Stimulated activated naive B cell treated with anti-CD40 and anti-IgM and Interleukin-4, amounts not matched to agents 10 μg/mL and 1 μg/mL and 100 μg/mL, for 72 hours (primary cell): Measurements from ENCODE around the gene KMT2C.

Experiments
- ATAC-seq, 2 donors: fragments of 150-1000 bp; cut with Tn5 transposase; replicated peaks; 2 replicates each; pipeline ENCODE4 v1.10.0; 2021; ENCODE audit warnings: moderate library complexity in 1 of 2
- DNase-seq: peaks from one replicate; pipeline ENCODE4 v3.0.0; 2021
- H3K27ac Mint-ChIP-seq: one replicate; pipeline ENCODE4 v1.8.0; 2022; ENCODE audit warnings: mild to moderate bottlenecking, mixed read lengths
- H3K27me3 Mint-ChIP-seq, 2 donors: one replicate each; pipeline ENCODE4 v1.8.0; 2022; ENCODE audit warnings: mixed read lengths in 2 of 2
- H3K36me3 Mint-ChIP-seq, 2 donors: one replicate each; pipeline ENCODE4 v1.8.0; 2022; ENCODE audit warnings: mixed read lengths in 2 of 2, mild to moderate bottlenecking in 1 of 2
- H3K4me1 Mint-ChIP-seq, 2 donors: one replicate each; pipeline ENCODE4 v1.8.0; 2022; ENCODE audit warnings: mixed read lengths in 2 of 2, mild to moderate bottlenecking in 1 of 2
- H3K4me3 Mint-ChIP-seq, 2 donors: one replicate each; pipeline ENCODE4 v1.8.0; 2022; ENCODE audit warnings: mild to moderate bottlenecking in 2 of 2, mixed read lengths in 2 of 2, moderate library complexity in 1 of 2
- H3K9me3 Mint-ChIP-seq, 2 donors: one replicate each; pipeline ENCODE4 v1.8.0; 2022; ENCODE audit warnings: mixed read lengths in 2 of 2, mild to moderate bottlenecking in 1 of 2

Gene KMT2C

DNA sequence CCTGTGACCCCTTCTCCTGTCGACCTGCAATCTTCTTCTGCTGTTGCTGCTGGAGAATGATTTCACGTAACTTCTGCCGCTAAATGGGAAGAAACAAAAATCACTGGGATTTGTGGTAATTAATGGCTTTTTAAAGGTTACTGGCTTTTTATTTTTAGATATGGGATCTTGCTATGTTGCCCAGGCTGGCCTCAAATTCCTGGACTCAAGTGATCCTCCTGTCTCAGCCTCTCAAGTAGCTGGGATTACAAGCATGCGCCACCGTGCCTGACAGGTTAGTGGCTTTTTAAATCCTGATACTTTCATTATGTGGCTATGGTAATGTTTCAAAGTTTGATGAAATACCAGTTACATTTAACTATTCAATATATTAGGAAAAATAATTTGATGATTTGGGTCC, 255.8 kb downstream of the KMT2C start:
- no peaks in the 10 kb centered on the region for H3K9me3 Mint-ChIP-seq
- no peaks in the 10 kb centered on the region for H3K27me3 Mint-ChIP-seq

DNA sequence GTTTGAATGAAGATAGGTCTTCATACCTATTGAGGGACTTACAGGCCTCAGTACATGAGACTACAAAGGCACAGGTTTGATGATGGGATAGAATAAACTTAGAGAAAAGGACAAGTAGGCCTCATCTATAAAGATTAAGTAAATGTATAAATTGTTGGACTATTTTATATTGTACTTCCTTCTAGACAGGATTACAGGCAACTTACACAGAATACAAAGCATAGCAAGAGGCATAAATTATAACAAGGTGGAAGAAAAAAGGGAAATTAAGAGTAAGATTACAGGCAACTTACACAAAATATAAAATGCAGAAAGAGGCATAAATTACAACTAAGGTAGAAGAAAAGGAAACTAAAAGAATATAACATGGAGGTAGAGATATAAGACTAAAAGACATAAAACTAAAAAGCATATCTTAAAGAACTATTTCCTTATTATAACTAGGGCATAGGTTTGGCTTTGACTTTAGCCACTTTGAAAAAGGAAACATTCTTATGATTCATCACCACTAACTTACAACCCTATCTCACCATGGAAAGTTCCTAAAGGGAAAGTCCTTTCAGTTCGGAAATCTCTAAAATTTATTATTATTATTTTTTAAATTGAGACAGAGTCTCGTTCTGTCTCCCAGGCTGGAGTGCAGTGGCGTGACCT, 257.3 kb downstream of the KMT2C start:
- H3K36me3 Mint-ChIP-seq: peaks cover 40 to 54% of the 10 kb centered on the region in 2 donors
- H3K27ac Mint-ChIP-seq: no peak overlapping the region
- DNase-seq (no peak), ATAC-seq (no peak)
- no peaks in the 10 kb centered on the region for H3K27me3 Mint-ChIP-seq
- no peaks in the 10 kb centered on the region for H3K9me3 Mint-ChIP-seq
- no peak overlapping the region for H3K4me3 Mint-ChIP-seq
- H3K4me1 Mint-ChIP-seq: peaks cover 14 to 15% of the 10 kb centered on the region in 2 donors

More for the DNA sequence above, 255.8 kb downstream of the KMT2C start:
- Mint-ChIP-seq H3K36me3 (peaks cover 37 to 58% of the 10 kb centered on the region in 2 donors), H3K4me3 (no peak overlapping the region), H3K27ac (peak overlapping the region; percentile 47), H3K4me1 (peaks cover 14 to 15% of the 10 kb centered on the region in 2 donors)
- DNase-seq (no peak), ATAC-seq (no peak)

DNA sequence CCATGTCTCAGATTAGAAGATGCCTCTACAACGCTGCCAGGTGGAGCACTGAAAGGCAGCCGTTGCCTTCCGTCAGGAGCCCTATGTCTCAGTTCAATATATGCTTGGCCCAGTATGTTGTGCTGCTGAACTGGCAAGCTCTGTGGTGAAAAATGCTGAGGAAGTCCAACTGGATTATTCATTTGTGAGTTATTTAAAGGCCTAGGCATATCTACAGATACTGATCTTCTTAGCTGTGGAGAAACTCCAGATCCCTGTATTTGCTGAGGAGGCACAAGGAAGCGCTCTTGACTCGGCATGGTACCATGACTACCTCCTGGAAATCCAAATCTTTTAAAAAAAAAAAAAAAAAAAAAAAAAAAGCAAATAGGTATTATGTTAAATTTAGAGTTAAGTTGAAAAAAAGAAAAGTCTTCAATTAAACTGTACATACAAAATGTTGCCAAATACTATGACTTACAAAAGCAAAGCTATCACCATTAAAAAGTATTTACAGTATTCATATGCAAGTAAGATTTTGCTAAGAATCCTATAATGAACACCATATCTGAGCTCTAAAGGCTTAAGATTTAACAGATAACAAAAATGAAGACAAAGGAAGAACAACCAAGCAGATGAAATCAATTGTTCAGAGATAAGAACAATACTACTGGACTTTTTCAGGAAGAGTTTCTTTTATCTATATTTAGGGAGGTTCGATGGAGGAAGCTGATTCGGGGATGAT, 258.0 kb downstream of the KMT2C start:
- Mint-ChIP-seq H3K27me3 (no peaks in the 10 kb centered on the region), H3K4me1 (peaks cover 14 to 15% of the 10 kb centered on the region in 2 donors), H3K27ac (no peak overlapping the region), H3K9me3 (no peaks in the 10 kb centered on the region), H3K36me3 (peaks cover 42 to 58% of the 10 kb centered on the region in 2 donors), H3K4me3 (no peak overlapping the region)
- DNase-seq: no peak
- no peak for ATAC-seq

DNA sequence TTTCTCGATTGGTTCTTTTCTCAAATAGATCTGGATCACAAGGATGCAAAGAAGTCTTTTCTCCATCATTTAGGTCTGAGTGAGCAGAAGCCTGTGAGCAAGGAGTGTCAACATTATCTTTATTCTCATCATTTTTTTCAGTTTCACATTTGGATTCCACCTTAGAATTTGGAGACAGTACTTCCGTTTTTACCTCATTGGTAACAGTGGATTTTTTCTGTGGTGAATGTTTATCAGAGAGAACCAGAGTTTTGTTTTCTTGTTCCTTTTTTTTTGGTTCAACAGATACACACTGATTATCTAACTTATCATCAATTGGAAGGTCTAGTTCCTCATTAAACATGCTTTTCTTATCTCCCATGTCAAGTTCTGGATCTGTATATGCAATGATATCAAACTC, 259.0 kb downstream of the KMT2C start:
- no peaks in the 10 kb centered on the region for H3K9me3 Mint-ChIP-seq
- H3K4me1 Mint-ChIP-seq: peaks cover 14 to 15% of the 10 kb centered on the region in 2 donors
- H3K27ac Mint-ChIP-seq: peak overlapping the region; percentile 54
- H3K36me3 Mint-ChIP-seq: peaks cover 40 to 53% of the 10 kb centered on the region in 2 donors
- ATAC-seq: peak; percentile 83 to 84
- H3K4me3 Mint-ChIP-seq: no peak overlapping the region
- no peaks in the 10 kb centered on the region for H3K27me3 Mint-ChIP-seq
- no peak for DNase-seq

DNA sequence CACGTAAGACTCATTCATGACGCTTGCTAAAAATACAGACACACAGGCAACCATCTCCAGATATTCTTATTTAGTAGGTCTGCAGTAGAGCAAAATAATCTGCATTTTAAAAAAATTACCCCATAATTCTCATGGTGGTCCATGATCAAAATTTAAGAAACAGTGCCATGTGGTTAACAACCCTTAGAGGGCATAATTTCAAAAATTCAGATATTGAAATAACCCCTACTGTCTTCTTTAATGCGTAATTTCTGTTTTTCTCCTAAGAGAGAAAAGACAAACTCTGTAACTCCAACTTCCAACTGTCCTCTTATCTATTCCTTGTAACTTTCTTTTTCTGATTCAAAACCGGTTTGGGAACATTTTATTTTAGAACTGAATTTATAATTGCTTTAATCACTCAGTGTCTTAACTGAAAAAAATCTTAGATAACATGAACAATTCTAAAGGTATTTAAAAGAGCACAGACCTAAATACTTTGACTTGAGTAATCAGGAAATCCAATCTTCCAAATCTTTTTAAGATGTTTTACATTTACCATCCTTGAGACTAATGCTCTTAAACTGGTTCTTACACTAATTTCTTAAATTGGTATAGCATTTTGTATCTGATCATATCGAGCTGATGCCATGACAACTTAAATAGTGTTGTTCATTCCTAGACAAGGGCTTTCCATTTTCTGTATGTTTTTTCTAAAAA, 262.3 kb downstream of the KMT2C start:
- Mint-ChIP-seq H3K36me3 (peaks cover 25 to 34% of the 10 kb centered on the region in 2 donors), H3K27ac (no peak overlapping the region), H3K27me3 (no peaks in the 10 kb centered on the region), H3K4me3 (no peak overlapping the region), H3K9me3 (no peaks in the 10 kb centered on the region), H3K4me1 (peaks cover 14 to 15% of the 10 kb centered on the region in 2 donors)
- DNase-seq: no peak
- no peak for ATAC-seq

DNA sequence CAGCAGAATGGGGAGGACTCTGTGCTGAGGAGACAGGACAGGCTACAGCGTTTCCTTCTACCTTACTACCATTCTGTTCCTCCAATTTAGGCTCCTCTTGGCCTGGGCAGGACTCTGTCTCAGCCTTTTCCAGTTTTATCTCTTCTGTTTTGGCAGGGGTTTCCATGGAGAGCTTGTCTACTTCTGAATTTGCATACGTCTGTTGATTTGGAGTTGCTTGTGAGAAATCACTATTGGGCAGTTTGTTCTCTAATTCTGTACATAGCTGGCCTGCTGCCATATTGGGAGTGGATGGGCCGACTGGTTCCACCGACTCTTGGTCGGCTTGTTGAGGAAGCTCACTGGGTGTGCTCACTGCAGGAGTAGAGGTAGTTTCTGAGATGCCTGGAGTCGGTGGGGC, 273.5 kb downstream of the KMT2C start:
- peaks cover 19 to 34% of the 10 kb centered on the region in 2 donors for H3K4me1 Mint-ChIP-seq
- ATAC-seq: no peak
- no peaks in the 10 kb centered on the region for H3K27me3 Mint-ChIP-seq
- peaks cover 44 to 59% of the 10 kb centered on the region in 2 donors for H3K36me3 Mint-ChIP-seq
- no peak for DNase-seq
- H3K27ac Mint-ChIP-seq: peak overlapping the region; percentile 42
- no peak overlapping the region for H3K4me3 Mint-ChIP-seq
- H3K9me3 Mint-ChIP-seq: no peaks in the 10 kb centered on the region

DNA sequence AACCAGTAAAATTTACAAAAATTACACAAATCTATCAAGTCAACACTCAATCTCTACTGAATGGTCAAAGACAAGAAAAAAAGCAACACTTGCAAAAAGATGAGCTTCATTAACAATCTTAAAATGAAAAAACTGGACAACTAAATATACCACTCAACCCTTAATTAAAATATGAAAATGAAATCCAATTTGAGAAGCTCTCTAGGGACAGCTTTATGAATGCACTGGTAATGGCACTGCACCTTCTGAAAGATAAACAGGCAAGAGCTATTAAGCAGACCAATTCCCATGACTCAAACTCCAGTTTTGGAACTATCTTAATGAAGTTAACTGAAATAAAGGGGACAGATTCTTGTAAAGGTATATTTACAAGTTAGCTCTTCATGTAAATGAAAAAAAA, 274.6 kb downstream of the KMT2C start:
- no peaks in the 10 kb centered on the region for H3K9me3 Mint-ChIP-seq
- H3K4me1 Mint-ChIP-seq: peaks cover 19 to 34% of the 10 kb centered on the region in 2 donors
- DNase-seq (no peak), ATAC-seq (no peak)
- no peak overlapping the region for H3K4me3 Mint-ChIP-seq
- H3K27me3 Mint-ChIP-seq: no peaks in the 10 kb centered on the region
- no peak overlapping the region for H3K27ac Mint-ChIP-seq
- H3K36me3 Mint-ChIP-seq: peaks cover 38 to 56% of the 10 kb centered on the region in 2 donors

DNA sequence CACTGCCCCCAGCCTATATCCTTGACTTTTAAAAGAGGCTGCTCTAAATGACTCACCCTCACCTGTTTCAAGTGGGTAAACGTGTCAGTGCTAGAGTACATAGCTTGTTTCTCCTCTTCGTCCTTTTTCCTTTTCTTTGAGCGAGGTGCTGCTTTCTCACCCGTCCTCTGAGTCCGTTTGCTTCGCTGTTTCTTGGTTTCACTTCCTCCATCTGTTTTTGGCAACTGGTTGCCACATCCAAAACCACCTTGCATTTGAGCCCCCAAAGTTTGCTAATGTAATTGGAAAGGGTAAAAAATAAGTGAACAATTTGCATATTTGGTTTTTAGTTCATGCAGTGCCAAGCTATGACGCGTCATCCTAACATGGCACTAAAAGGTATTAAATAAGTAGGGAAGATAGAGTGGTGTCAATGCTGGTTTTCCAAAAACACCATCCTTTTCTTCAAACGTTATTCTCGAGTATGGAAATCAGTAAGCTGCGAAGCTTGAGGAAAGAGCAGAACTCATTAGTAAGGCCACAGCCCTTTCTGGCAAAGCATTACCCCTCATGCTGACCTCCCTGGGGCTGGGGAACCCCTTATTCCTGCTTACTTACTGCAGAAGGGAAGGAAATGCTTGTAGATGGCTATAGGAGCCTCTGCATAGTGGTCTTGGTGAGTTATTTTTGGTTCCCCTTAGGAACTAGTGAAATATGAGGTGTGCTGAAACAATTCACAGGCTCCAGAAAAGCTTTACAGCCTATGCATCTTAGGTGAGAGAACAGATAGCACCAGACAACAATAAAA, 276.8 kb downstream of the KMT2C start:
- Mint-ChIP-seq H3K36me3 (peaks cover 40 to 59% of the 10 kb centered on the region in 2 donors), H3K27me3 (no peaks in the 10 kb centered on the region), H3K4me1 (peaks cover 19 to 34% of the 10 kb centered on the region in 2 donors), H3K9me3 (no peaks in the 10 kb centered on the region), H3K4me3 (peak overlapping the region; percentile 20 to 32), H3K27ac (peak overlapping the region; percentile 66)
- peak; percentile 70 for DNase-seq
- peak; percentile 95 for ATAC-seq

DNA sequence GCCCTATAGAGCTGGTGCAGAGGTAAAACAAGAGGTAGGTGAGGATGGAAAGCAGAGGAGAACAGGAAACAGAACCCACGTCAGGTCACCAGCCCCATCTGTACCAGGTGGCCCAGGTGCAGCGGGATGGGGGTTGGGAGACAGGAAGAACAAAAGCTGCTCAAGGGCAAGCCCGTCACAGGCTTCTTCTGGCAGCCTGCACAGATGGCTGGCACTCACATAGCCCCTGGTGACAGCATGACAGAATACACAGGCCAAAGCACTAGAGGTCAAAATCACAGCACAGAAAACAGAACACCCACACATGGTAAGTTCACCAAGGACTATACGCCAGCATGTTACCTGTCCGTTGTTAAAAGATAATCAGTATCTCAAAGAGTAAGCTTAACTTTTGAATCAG, 283.5 kb downstream of the KMT2C start:
- Mint-ChIP-seq H3K27me3 (no peaks in the 10 kb centered on the region), H3K36me3 (peaks cover 27 to 53% of the 10 kb centered on the region in 2 donors), H3K27ac (peak overlapping the region; percentile 56), H3K4me3 (no peak overlapping the region), H3K9me3 (no peaks in the 10 kb centered on the region), H3K4me1 (peaks cover 0 to 3% of the 10 kb centered on the region in 2 donors)
- DNase-seq (no peak), ATAC-seq (no peak)

DNA sequence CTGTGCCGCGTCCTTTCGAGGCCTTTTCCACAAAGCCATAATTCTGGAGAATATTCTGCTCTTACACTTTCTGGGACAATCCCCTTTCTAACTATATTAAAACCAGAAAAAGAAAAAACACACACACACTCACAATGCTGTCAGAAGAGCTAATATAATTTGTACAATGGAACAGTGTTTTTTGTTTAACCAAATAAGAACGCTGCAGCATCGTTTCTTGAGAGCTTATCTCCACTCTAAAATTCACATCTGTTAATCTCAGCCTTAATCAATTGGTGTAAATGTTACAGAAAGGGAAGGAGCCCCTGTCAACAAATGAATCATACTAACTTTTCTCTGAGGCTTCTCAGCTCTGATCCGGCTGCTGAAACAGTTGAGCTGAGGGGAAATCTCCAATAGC, 286.4 kb downstream of the KMT2C start:
- H3K36me3 Mint-ChIP-seq: peaks cover 27 to 54% of the 10 kb centered on the region in 2 donors
- no peaks in the 10 kb centered on the region for H3K27me3 Mint-ChIP-seq
- no peaks in the 10 kb centered on the region for H3K9me3 Mint-ChIP-seq
- no peak for DNase-seq
- no peak overlapping the region for H3K4me3 Mint-ChIP-seq
- ATAC-seq: no peak
- H3K4me1 Mint-ChIP-seq: peaks cover 0 to 3% of the 10 kb centered on the region in 2 donors
- H3K27ac Mint-ChIP-seq: peak overlapping the region; percentile 39

DNA sequence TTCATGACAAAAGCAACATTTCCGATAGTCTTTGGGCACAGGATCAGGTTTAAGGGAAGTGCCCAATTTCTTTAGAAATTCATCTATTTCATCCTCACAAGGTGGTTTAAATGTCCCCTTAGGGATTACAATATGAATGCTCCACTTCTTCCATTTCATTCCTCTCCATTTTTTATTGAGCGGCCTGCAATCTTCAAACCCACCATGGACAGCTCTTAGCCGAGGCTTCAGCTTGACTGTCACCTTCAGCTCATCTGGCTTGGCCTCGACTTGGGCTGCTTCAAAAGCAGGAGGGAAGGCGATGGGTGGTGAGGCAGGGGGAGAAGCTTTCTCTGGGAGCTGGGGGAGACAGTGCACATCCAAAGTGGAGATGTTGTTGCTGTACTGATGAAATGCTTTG, 287.1 kb downstream of the KMT2C start:
- no peaks in the 10 kb centered on the region for H3K27me3 Mint-ChIP-seq
- ATAC-seq (no peak), DNase-seq (no peak)
- H3K4me1 Mint-ChIP-seq: peaks cover 0 to 3% of the 10 kb centered on the region in 2 donors
- H3K36me3 Mint-ChIP-seq: peaks cover 20 to 50% of the 10 kb centered on the region in 2 donors
- no peak overlapping the region for H3K27ac Mint-ChIP-seq
- H3K9me3 Mint-ChIP-seq: no peaks in the 10 kb centered on the region
- no peak overlapping the region for H3K4me3 Mint-ChIP-seq

DNA sequence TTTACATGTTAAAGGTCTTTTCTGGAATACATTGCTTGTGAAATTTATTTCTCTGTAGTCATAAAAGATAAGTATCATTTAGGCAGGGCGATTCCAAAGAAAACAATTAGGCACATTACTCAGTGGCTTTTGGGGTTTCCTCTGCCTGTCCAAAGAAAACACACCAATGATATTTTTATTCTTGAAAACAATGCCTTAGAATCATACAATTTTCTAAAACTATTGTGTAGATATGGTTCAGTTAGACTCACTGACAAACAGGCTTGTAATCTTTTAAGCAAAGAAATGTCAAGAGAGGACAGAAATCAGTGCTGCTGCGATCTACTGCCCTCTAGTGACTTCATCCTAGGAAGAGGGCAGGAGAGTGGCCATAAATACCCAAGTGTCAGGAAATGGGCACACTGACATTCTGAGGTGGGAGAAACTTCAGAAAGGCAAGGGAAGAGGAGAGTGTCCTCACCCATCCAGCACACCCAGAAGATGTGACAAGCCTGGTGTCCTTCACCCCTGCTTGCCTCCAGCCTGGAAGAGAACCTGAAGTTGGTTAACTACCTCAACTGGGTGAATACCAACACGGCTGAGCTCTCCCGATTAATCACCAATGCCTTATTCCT, 289.8 kb downstream of the KMT2C start:
- H3K27me3 Mint-ChIP-seq: no peaks in the 10 kb centered on the region
- ATAC-seq: peak; percentile 41 to 44
- no peak overlapping the region for H3K4me3 Mint-ChIP-seq
- no peaks in the 10 kb centered on the region for H3K9me3 Mint-ChIP-seq
- H3K36me3 Mint-ChIP-seq: peaks cover 25 to 51% of the 10 kb centered on the region in 2 donors
- no peak for DNase-seq
- H3K4me1 Mint-ChIP-seq: no peaks in the 10 kb centered on the region
- H3K27ac Mint-ChIP-seq: peak overlapping the region; percentile 31

DNA sequence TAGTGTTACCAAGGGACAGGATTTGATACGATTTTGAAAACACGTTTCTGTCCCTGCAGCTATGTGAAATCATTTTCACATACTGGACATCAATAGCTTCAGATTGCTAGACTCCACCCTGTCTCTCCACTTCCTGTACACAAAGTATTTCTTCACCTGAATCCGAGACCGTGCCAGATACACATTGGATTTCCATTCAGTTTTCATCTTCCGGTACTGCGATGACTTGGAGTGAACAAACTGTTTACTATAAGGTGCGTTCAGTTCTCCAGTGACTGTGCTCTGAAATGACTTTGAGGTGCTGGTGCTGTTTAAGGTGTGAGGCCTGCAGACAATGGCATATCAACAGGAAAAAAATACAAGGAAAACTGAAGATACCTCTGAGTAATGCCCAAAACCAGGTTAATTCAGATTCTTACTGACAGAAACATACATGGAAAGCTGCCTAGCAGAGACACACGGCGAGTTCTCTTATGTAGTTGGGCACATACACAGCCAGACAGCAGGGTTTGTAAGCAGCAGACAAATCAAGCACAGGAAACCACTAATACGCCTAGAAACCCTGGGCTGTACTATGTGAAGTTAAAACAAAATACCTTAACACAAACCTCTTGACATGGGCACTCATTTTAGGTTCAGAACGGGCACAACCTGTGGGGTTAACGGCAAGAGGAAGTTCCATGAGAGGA, 291.1 kb downstream of the KMT2C start:
- Mint-ChIP-seq H3K4me1 (no peaks in the 10 kb centered on the region), H3K27me3 (no peaks in the 10 kb centered on the region), H3K27ac (peak overlapping the region; percentile 42), H3K4me3 (no peak overlapping the region), H3K9me3 (no peaks in the 10 kb centered on the region), H3K36me3 (peaks cover 29 to 62% of the 10 kb centered on the region in 2 donors)
- ATAC-seq (no peak), DNase-seq (no peak)
